Neutrophil (primary cell): ENCODE results near the gene ATF7IP2.

ENCODE experiments used
- H3K27ac ChIP-seq: fragments of 200-600 bp; sonication (generic); 2 replicates; pipeline ENCODE4 v1.5.1; 2016; ENCODE audit warnings: mild to moderate bottlenecking, moderate library complexity
- H3K27me3 ChIP-seq: fragments of 200-600 bp; sonication (generic); 2 replicates; pipeline ENCODE4 v1.6.0; 2016; ENCODE audit warnings: mild to moderate bottlenecking
- H3K36me3 ChIP-seq: fragments of 200-600 bp; sonication (generic); 2 replicates; pipeline ENCODE4 v1.5.1; 2017
- H3K4me1 ChIP-seq, 2 experiments: fragments of 200-600 bp in 1 of 2; sonication (generic) in 1 of 2; 1 replicate in 1 of 2; 2 replicates in 1 of 2; pipeline versions ENCODE4 v1.5.1 to v1.6.1; 2013 to 2016; ENCODE audit warnings: low read depth in 1 of 2, low read length in 1 of 2, mild to moderate bottlenecking in 1 of 2, moderate library complexity in 1 of 2; ENCODE audit not compliant: control insufficient read depth in 1 of 2, insufficient read depth in 1 of 2
- H3K4me3 ChIP-seq, 2 experiments: fragments of 200-600 bp in 1 of 2; sonication (generic) in 1 of 2; 1 replicate in 1 of 2; 2 replicates in 1 of 2; pipeline ENCODE4 v1.5.1; 2013 to 2016; ENCODE audit warnings: low read depth in 1 of 2, low read length in 1 of 2, mild to moderate bottlenecking in 1 of 2, moderate library complexity in 1 of 2
- H3K9me3 ChIP-seq: fragments of 200-600 bp; sonication (generic); 2 replicates; pipeline ENCODE4 v1.5.1; 2016
- TF ChIP-seq, protein P1 (sequence below): fragments of 200-600 bp; sonication (generic); IDR thresholded peaks from 2 replicates; pipeline ENCODE4 v1.5.1; 2016; ENCODE audit warnings: antibody characterized with exemption

ATF7IP2 gene

DNA sequence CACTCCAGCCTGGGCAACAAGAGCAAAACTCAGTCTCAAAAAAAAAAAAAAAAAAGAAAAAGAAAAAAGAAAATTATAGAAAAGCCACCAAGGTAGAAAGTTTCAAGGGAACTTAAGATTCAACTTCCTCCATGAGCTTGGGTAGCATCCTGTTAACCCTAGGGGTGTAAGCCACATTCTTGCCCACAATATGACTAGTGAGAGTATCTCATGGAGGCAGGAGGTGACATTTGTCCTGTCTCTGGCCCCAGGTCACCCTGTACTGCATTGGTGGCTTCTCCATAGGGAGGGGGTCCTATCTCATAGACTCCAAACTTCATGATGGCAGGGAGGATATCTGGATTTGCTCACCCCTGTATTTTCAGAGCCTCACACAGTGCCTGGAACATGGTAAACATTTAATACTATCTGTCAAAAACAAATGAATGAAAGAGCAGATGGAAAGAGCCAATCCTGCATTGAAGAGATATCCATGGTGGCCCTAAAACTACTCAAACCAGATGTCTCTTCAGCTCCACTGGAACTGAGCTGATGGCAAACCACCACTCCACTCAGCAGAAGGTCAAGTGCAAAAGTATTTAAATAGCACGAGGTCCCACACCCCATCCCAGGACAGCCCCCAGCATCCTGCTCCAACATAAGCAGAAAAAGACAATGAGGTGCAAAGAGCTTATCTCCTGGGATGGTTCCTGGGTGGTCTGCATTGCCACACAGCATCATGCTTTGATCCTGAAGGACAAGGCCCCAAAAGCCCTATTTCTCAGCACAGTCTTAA is 144.2 kb downstream of the ATF7IP2 start:
- Histone ChIP-seq H3K27me3 (no peaks in the 10 kb centered on the region), H3K27ac (no peak overlapping the region), H3K4me3 (no peak overlapping the region)

DNA sequence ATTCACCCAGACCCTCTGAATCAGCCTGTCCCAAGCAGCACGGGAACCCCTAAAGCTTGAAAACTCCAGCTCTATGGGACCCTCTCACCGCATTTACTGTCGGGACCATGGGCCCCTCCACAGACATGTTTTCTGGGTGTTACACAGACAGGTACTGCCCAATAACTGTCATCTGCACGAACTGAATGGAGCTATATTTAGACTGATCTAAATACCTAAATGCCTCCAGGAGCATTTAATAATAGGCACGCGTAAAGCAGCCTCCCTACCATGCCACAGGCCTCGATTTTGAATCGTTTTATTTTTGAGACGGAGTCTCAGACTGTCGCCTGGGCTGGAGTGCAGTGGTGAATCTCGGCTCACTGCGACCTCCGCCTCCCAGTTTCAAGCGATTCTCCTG is 144.8 kb downstream of the ATF7IP2 start:
- H3K4me1 ChIP-seq: no peaks in the 10 kb centered on the region
- H3K36me3 ChIP-seq: no peaks in the 10 kb centered on the region
- TF ChIP-seq, protein P1, sequence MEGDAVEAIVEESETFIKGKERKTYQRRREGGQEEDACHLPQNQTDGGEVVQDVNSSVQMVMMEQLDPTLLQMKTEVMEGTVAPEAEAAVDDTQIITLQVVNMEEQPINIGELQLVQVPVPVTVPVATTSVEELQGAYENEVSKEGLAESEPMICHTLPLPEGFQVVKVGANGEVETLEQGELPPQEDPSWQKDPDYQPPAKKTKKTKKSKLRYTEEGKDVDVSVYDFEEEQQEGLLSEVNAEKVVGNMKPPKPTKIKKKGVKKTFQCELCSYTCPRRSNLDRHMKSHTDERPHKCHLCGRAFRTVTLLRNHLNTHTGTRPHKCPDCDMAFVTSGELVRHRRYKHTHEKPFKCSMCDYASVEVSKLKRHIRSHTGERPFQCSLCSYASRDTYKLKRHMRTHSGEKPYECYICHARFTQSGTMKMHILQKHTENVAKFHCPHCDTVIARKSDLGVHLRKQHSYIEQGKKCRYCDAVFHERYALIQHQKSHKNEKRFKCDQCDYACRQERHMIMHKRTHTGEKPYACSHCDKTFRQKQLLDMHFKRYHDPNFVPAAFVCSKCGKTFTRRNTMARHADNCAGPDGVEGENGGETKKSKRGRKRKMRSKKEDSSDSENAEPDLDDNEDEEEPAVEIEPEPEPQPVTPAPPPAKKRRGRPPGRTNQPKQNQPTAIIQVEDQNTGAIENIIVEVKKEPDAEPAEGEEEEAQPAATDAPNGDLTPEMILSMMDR: no peak
- H3K9me3 ChIP-seq: no peaks in the 10 kb centered on the region
- no peak overlapping the region for H3K27ac ChIP-seq
- no peak overlapping the region for H3K4me3 ChIP-seq
- H3K27me3 ChIP-seq: no peaks in the 10 kb centered on the region

More for the DNA sequence above, 144.2 kb downstream of the ATF7IP2 start:
- Histone ChIP-seq H3K36me3 (no peaks in the 10 kb centered on the region), H3K4me1 (no peaks in the 10 kb centered on the region), H3K9me3 (no peaks in the 10 kb centered on the region)
- TF ChIP-seq, protein P1: no peak

DNA sequence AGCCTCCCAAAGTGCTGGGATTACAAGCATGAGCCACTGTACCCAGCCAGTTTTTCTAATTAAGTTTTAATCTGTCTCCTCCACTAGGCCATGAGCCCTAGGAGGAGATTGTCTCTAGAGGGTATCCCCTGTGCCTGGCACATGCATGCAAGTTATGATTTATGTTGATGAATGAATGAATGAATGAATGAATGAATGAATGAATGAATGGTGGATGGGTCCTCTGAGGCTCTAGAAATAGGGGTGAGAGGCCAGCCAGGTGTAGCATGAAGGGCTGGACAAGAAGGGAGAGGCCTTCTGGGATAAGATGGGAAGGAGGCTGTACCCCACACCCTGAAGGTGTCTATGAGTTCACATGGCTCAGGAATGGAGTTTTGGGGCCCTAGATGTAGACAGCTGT is 145.7 kb downstream of the ATF7IP2 start:
- H3K27me3 ChIP-seq: no peaks in the 10 kb centered on the region
- H3K4me1 ChIP-seq: no peaks in the 10 kb centered on the region
- no peak overlapping the region for H3K27ac ChIP-seq
- H3K4me3 ChIP-seq: no peak overlapping the region
- TF ChIP-seq, protein P1: no peak
- no peaks in the 10 kb centered on the region for H3K9me3 ChIP-seq
- H3K36me3 ChIP-seq: no peaks in the 10 kb centered on the region
